AG04449 (cell line): ENCODE results near the gene TMEM86A.

Experiments used
- CTCF ChIA-PET: fragments of 350-600 bp; formaldehyde crosslinking; extraction: SDS; loops from one replicate; lab custom pipeline; 2021; ENCODE audit warnings: antibody characterized with exemption; lab: Yijun Ruan, JAX
- POLR2A ChIA-PET: fragments of 400-600, 350-600 bp; formaldehyde crosslinking; extraction: SDS; loops from one replicate; lab custom pipeline; 2020; ENCODE audit warnings: antibody characterized with exemption, inconsistent platforms; lab: Yijun Ruan, JAX
- DNase-seq: peaks from one replicate; pipeline ENCODE4 v3.0.0-alpha.2; 2010; ENCODE audit warnings: low read depth, low spot score
- H3K4me3 ChIP-seq: 2 replicates; pipeline ENCODE4 v1.5.1; 2011; ENCODE audit warnings: low read depth, mild to moderate bottlenecking, control low read depth, low read length
- TF ChIP-seq, protein P1 (sequence below): IDR thresholded peaks from one replicate; pipeline ENCODE4 v1.5.1; 2011; ENCODE audit warnings: mild to moderate bottlenecking, moderate library complexity, low read length, control low read depth, inconsistent platforms; ENCODE audit not compliant: insufficient read depth; ENCODE audit errors: missing control alignments

Gene TMEM86A

DNA sequence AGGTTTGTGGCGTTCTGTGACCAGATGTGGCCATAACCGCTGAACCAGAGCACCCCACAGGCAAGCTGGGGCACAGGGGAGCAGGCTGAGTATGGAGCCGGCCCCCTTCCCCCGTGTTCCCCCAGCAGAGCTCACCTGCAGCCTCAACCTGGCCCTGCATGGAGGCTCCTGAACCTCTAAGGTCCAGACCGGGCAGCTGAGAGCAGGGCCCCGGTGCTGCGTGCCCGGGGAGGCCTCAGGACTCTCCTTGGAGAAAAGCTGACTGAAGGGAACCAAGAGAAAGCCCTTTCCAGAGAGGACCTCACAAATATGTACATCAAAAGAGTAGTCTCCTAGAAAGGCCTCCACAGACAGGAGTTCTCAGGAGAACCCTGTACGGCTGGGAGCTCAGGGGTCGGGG lies 44.8 kb downstream of the TMEM86A start:
- DNase-seq, result no peak
- TF ChIP-seq, protein P1, sequence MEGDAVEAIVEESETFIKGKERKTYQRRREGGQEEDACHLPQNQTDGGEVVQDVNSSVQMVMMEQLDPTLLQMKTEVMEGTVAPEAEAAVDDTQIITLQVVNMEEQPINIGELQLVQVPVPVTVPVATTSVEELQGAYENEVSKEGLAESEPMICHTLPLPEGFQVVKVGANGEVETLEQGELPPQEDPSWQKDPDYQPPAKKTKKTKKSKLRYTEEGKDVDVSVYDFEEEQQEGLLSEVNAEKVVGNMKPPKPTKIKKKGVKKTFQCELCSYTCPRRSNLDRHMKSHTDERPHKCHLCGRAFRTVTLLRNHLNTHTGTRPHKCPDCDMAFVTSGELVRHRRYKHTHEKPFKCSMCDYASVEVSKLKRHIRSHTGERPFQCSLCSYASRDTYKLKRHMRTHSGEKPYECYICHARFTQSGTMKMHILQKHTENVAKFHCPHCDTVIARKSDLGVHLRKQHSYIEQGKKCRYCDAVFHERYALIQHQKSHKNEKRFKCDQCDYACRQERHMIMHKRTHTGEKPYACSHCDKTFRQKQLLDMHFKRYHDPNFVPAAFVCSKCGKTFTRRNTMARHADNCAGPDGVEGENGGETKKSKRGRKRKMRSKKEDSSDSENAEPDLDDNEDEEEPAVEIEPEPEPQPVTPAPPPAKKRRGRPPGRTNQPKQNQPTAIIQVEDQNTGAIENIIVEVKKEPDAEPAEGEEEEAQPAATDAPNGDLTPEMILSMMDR, result no peak
- ChIA-PET POLR2A (no interaction called here), CTCF (interaction anchor here (1.1 to 7.3 kb wide), 6 partner anchors 12 to 203 kb away, joined by 3 to 72 read pairs (median 6); no protein-coding TSS in a partner anchor)
- H3K4me3 ChIP-seq, result no peak overlapping the region

DNA sequence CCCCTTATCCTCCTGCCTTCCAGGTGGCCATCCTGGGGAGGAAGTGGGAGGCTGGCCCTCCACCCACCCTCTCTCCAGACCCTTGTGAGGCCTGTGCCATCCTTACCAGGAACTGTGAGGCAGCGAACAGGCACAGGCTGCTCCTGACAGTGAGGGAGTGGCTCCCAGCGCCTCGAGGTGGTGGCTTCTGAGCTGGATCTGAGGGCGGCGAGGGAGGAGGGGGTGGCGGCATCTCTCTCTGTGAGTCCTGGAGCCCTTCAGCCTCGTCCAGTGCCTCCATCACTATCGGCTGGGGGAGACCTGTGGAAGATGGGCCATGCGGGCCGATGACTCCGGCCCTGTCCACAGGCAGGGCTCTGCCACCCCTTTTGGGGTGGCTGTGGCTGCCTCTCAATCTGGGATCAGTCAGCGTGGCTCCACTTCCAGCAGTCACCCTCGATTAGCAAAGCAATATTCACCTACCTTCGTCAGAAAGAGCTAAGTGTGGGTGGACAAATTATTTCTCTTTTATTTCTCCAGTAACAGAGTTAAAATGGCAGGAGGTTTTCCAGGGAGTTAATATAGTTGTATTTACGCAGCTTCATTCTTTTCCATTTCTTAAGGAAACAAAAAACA lies 45.4 kb downstream of the TMEM86A start:
- TF ChIP-seq, protein P1, result no peak
- CTCF ChIA-PET, result interaction anchor here (1.1 to 7.3 kb wide), 6 partner anchors 12 to 204 kb away, joined by 3 to 72 read pairs (median 6); no protein-coding TSS in a partner anchor

DNA sequence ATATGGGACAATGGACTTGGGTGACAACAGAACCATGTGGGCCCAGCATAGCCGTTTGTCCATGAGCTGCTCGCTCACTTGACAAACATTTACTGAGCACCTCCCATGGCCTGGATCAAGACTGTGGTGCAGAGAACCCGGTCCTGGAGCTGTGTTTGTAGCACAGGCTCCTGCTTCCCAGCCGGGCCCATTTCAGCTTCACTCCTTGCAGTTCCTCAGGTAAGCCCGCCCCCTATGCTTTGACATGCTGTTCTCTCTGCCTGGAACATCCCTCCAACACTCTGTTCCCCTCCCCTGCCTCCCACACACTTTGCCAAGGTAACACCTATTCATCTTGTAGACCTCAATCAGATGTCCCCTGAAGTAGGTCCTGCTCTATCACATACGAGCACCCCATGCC lies 46.7 kb downstream of the TMEM86A start:
- H3K4me3 ChIP-seq, result no peak overlapping the region
- TF ChIP-seq, protein P1, result no peak
- ChIA-PET CTCF (interaction anchor here (1.1 to 7.3 kb wide), 3 partner anchors 13 to 205 kb away, joined by 3 to 72 read pairs (median 28); no protein-coding TSS in a partner anchor), POLR2A (no interaction called here)
- no peak for DNase-seq

More for the DNA sequence above, 45.4 kb downstream of the TMEM86A start:
- POLR2A ChIA-PET, result no interaction called here
- DNase-seq, result no peak
- no peak overlapping the region for H3K4me3 ChIP-seq

DNA sequence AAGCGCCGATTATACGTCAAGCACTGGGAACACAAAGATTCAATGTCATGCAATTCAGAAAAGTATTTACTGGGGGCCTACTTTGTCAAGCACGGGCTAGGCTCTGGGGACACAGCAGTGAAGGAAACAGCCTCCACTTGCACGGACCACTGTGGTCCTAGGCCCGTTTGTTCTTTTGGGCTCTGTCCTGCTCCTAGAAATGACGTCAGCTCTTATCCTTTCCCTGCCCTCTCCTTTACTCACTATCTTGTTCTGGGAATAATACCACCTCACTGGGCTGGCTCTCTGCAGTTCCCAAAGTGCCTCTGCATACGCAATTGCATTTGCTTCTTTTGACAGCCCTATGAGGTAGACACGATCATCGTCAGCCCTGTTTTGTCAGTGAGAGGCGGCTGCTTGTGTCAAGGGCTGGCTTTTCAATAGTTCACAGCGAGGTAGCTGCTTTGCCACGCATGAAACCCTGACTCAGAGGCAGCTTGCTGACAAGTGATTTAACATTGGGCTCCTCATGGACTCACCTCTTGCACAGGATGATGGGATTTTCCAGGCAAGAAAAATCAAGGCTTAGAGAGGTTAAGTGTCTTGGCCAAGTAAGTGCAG lies 50.3 kb downstream of the TMEM86A start:
- POLR2A ChIA-PET, result no interaction called here
- no peak for DNase-seq
- CTCF ChIA-PET, result interaction anchor here (0.6 to 3.1 kb wide), 6 partner anchors 16 to 633 kb away, joined by 3 to 17 read pairs (median 6); no protein-coding TSS in a partner anchor
- H3K4me3 ChIP-seq, result no peak overlapping the region
- TF ChIP-seq, protein P1, result no peak

DNA sequence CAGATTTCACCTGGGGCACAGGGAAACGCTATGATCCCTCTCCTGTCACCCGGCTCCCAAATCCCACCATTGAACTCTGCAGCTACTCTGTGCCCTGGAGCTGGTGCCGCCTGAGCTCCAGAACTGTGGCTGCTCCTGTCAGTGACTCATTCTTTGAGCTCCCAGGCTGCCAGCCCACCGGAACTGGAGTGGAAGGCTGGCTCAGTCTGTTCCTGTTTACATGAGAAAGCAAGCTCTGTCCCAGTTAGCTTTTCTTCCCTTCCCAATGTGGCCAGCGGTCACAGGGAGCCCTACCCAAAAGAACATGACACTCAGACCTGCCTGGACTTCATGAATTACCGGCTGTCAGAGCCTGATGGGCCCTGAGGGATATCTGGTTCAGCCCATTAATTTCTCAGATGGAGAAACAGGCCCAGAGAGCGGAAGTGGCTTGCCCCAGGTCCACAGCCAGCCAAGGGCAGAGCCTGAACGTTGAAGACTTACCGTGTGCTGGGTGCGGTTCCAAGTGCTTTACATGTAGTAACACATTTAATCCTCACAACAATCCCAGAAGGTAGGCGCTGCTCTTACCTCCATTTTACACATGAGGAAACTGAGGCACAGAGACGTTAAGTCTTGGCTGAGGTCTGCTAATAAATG lies 51.2 kb downstream of the TMEM86A start:
- no peak overlapping the region for H3K4me3 ChIP-seq
- ChIA-PET CTCF (interaction anchor here (0.6 to 3.1 kb wide), 7 partner anchors 11 to 634 kb away, joined by 3 to 17 read pairs (median 6); no protein-coding TSS in a partner anchor), POLR2A (interaction anchor here (0.6 kb wide), 1 partner anchor 184 kb away, joined by 4 read pairs; no protein-coding TSS in a partner anchor)
- TF ChIP-seq, protein P1, result no peak
- DNase-seq, result no peak
